Measurements from ENCODE around the gene AQP12B. TPM values are rescaled to one million over a fixed set of nuclear protein-coding genes. Genes with fewer than 3 reads are reported as not detected.

The AQP12B gene
- total and polyA plus RNA-seq, 2 of the 13 experiments (the other 11 are each of a cell fraction or from before 2014, with no cell fraction given), result not detected

DNA sequence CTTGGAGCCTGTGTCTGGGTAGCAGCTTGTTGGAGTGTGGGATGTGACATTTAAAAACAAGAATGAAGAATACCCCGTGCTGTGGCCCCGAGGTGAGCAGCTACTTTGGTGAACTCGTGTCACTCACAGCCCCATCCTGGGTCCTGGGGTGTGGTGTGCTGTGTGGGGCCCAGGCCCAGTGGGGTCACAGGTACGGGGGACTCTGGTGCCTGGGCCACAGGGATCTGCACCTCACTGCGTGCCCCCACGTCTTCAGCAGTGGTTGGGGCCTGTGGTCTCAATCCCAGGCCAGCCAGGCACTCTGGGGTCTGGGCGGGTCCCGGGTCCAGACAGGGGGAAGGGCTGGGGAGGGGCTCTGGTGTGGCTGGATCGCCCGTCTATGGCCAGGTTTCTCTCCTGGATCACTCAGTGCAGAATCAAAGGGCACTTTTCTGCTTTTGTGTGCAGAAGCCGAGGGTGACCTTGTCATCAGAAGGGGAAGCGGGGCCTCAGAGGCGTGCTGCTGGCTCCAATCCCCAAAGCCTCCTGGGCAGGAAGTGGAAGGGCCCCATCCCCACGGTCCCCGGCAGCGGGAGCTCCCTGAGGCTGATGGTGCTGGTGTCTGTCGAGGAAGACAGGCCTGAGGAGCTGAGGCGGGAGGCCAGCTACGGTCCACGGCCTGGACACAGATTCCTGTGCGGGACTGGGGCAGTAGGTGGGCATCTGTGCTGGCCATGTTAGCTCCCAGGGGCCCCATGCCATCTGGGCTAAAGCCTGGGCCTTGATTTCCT, 56.0 kb downstream of the AQP12B start (continued):
- TF ChIP-seq, protein P1, sequence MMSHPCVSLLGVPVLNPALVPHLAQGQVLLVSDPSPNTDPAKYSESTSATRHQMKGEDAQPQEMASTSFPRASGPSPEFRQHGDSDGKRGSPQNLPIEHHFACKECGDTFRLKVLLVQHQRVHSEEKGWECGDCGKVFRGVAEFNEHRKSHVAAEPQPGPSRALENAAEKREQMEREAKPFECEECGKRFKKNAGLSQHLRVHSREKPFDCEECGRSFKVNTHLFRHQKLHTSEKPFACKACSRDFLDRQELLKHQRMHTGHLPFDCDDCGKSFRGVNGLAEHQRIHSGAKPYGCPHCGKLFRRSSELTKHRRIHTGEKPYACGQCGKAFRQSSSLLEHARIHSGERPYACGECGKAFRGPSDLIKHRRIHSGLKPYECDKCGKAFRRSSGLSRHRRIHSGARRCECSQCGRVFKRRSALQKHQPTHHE (CRISPR knock-in tag; IDR thresholded peaks at IDR 0.05; ENCODE audit: borderline replicate concordance), result peak; percentile 34; the same call in 1 of the 2 replicates
- TF ChIP-seq CEBPB (IDR thresholded peaks at IDR 0.05; ENCODE audit: borderline replicate concordance, low read depth, low read length) (no peak), TOPORS (CRISPR knock-in tag; IDR thresholded peaks at IDR 0.05) (peak; percentile 80; the same call in 1 of the 2 replicates), ZNF878 (CRISPR knock-in tag; IDR thresholded peaks at IDR 0.05) (no peak), IRX3 (CRISPR knock-in tag; IDR thresholded peaks at IDR 0.05; ENCODE audit: borderline replicate concordance, low read depth) (no peak), ATF7-NPFF (CRISPR knock-in tag; IDR thresholded peaks at IDR 0.05; ENCODE audit: low read depth) (peak; percentile 86), HMG20B (CRISPR knock-in tag; conservative IDR thresholded peaks at IDR 0.05) (0 out of 2 replicates have a peak, but pooled peaks have one; percentile 33), ZNF441 (CRISPR knock-in tag; IDR thresholded peaks at IDR 0.05; ENCODE audit: borderline replicate concordance) (peak; percentile 59; the same call in 1 of the 2 replicates), CBX5 (CRISPR knock-in tag; IDR thresholded peaks at IDR 0.05; ENCODE audit: borderline replicate concordance) (0 out of 2 replicates have a peak, but pooled peaks have one; percentile 70), SIX4 (CRISPR knock-in tag; IDR thresholded peaks at IDR 0.05) (no peak), GTF3A (CRISPR knock-in tag; conservative IDR thresholded peaks at IDR 0.05) (no peak), ARNTL (CRISPR knock-in tag; IDR thresholded peaks at IDR 0.05) (peak; percentile 43; the same call in 1 of the 2 replicates), XBP1 (CRISPR knock-in tag; IDR thresholded peaks at IDR 0.05) (0 out of 2 replicates have a peak, but pooled peaks have one; percentile 24), POGZ (CRISPR knock-in tag; IDR thresholded peaks at IDR 0.05) (peak; percentile 88), ZSCAN31 (CRISPR knock-in tag; IDR thresholded peaks at IDR 0.05; ENCODE audit: low read depth) (0 out of 2 replicates have a peak, but pooled peaks have one; percentile 68), SETDB1 (CRISPR knock-in tag; IDR thresholded peaks at IDR 0.05; ENCODE audit: borderline replicate concordance) (no peak), KLF12 (CRISPR knock-in tag; IDR thresholded peaks at IDR 0.05; ENCODE audit: borderline replicate concordance) (peak; percentile 76)
- TF ChIP-seq, protein P2, sequence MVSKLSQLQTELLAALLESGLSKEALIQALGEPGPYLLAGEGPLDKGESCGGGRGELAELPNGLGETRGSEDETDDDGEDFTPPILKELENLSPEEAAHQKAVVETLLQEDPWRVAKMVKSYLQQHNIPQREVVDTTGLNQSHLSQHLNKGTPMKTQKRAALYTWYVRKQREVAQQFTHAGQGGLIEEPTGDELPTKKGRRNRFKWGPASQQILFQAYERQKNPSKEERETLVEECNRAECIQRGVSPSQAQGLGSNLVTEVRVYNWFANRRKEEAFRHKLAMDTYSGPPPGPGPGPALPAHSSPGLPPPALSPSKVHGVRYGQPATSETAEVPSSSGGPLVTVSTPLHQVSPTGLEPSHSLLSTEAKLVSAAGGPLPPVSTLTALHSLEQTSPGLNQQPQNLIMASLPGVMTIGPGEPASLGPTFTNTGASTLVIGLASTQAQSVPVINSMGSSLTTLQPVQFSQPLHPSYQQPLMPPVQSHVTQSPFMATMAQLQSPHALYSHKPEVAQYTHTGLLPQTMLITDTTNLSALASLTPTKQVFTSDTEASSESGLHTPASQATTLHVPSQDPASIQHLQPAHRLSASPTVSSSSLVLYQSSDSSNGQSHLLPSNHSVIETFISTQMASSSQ (IDR thresholded peaks at IDR 0.05; ENCODE audit: low read depth), result no peak
- TF ChIP-seq, protein P2 (CRISPR knock-in tag; IDR thresholded peaks at IDR 0.05; ENCODE audit: borderline replicate concordance), result peak; percentile 66; the same call in 1 of the 2 replicates
- TF ChIP-seq, protein P3, sequence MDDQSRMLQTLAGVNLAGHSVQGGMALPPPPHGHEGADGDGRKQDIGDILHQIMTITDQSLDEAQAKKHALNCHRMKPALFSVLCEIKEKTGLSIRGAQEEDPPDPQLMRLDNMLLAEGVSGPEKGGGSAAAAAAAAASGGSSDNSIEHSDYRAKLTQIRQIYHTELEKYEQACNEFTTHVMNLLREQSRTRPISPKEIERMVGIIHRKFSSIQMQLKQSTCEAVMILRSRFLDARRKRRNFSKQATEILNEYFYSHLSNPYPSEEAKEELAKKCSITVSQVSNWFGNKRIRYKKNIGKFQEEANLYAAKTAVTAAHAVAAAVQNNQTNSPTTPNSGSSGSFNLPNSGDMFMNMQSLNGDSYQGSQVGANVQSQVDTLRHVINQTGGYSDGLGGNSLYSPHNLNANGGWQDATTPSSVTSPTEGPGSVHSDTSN (CRISPR knock-in tag; IDR thresholded peaks at IDR 0.05; ENCODE audit: borderline replicate concordance), result no peak
- TF ChIP-seq, protein P4, sequence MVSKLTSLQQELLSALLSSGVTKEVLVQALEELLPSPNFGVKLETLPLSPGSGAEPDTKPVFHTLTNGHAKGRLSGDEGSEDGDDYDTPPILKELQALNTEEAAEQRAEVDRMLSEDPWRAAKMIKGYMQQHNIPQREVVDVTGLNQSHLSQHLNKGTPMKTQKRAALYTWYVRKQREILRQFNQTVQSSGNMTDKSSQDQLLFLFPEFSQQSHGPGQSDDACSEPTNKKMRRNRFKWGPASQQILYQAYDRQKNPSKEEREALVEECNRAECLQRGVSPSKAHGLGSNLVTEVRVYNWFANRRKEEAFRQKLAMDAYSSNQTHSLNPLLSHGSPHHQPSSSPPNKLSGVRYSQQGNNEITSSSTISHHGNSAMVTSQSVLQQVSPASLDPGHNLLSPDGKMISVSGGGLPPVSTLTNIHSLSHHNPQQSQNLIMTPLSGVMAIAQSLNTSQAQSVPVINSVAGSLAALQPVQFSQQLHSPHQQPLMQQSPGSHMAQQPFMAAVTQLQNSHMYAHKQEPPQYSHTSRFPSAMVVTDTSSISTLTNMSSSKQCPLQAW (CRISPR knock-in tag; IDR thresholded peaks at IDR 0.05), result peak; percentile 77

Measured in HepG2 (cell line).